A549 (cell line): ENCODE results near the gene FOXJ3. TPM values are rescaled to one million over a fixed set of nuclear protein-coding genes. Genes with fewer than 3 reads are reported as not detected.

Experiments used
- ATAC-seq, 2 experiments: fragments of 200-7000 bp in 1 of 2; fragments of >200 bp in 1 of 2; cut with Nextera tagmentation in 1 of 2; cut with Tn5 transposase in 1 of 2; 3 replicates each; pipeline versions ENCODE4 v1.8.0 to v1.9.1; 2018 to 2020; ENCODE audit warnings: mild to moderate bottlenecking in 1 of 2, moderate library complexity in 1 of 2
- CTCF ChIA-PET: fragments of 300-600 bp; sonication (Branson Sonifier 250); formaldehyde crosslinking; extraction: SDS; loops from one replicate; lab custom pipeline; 2021; ENCODE audit warnings: antibody characterized with exemption, inconsistent platforms; lab: Yijun Ruan, JAX
- POLR2A ChIA-PET: fragments of 350-600 bp; formaldehyde crosslinking; extraction: SDS; loops from one replicate; lab custom pipeline; 2021; ENCODE audit warnings: antibody characterized with exemption, inconsistent platforms; lab: Yijun Ruan, JAX
- DNase-seq, 2 experiments: peaks; one replicate each; pipeline versions ENCODE4 v3.0.0 to v3.0.0-alpha.2; 2011 to 2016; ENCODE audit warnings: low read depth in 1 of 2, low spot score in 1 of 2
- FAIRE-seq: peaks from 2 replicates; lab custom pipeline; 2011; peaks lifted over from hg19 to GRCh38; lab: Jason Lieb, UNC
- H3K27ac ChIP-seq, 2 experiments: fragments of >200 bp; sonication (Bioruptor Twin); formaldehyde crosslinking; 3 replicates each; pipeline ENCODE4 v1.5.1; 2016 to 2017
- H3K4me1 ChIP-seq: fragments of >200 bp; sonication (Bioruptor Twin); formaldehyde crosslinking; 3 replicates; pipeline ENCODE4 v1.6.1; 2016
- H3K4me2 ChIP-seq: fragments of >200 bp; sonication (Bioruptor Twin); formaldehyde crosslinking; 3 replicates; pipeline ENCODE4 v1.6.1; 2016
- H3K4me3 ChIP-seq: fragments of >200 bp; sonication (Bioruptor Twin); formaldehyde crosslinking; 3 replicates; pipeline ENCODE4 v1.5.1; 2016
- H3K9me3 ChIP-seq: fragments of >200 bp; sonication (Bioruptor Twin); formaldehyde crosslinking; 3 replicates; pipeline ENCODE4 v1.6.1; 2016
- ATOH8 ChIP-seq: fragments of 250-450 bp; sonication (Bioruptor Pico); IDR thresholded peaks from 2 replicates; pipeline ENCODE4 v1.5.0; 2020; ENCODE audit warnings: low read depth, mild to moderate bottlenecking, moderate library complexity
- BCL3 ChIP-seq: fragments of >200 bp; sonication (Bioruptor Twin); formaldehyde crosslinking; IDR thresholded peaks from 3 replicates; pipeline ENCODE4 v1.6.1; 2016
- BHLHE40 ChIP-seq: IDR thresholded peaks from 2 replicates; pipeline ENCODE4 v1.6.1; 2012; ENCODE audit warnings: low read depth, low read length, inconsistent platforms
- CBX8 ChIP-seq: fragments of 200-600 bp; sonication (generic); IDR thresholded peaks from 2 replicates; pipeline ENCODE4 v1.6.1; 2016
- EHMT2 ChIP-seq: fragments of 200-600 bp; sonication (generic); IDR thresholded peaks from 2 replicates; pipeline ENCODE4 v1.6.1; 2016; ENCODE audit warnings: antibody characterized with exemption, low read depth, mild to moderate bottlenecking, moderate library complexity
- EP300 ChIP-seq, 2 experiments: fragments of >200 bp; sonication (Bioruptor Twin); formaldehyde crosslinking; IDR thresholded peaks; 2 replicates in 1 of 2; 3 replicates in 1 of 2; pipeline ENCODE4 v1.6.1; 2016 to 2017
- ESRRA ChIP-seq: fragments of 150-350 bp; IDR thresholded peaks from 2 replicates; pipeline ENCODE4 v1.6.1; 2014; ENCODE audit warnings: mild to moderate bottlenecking, low read length, borderline replicate concordance
- HES2 ChIP-seq: fragments of >200 bp; sonication (Bioruptor Twin); formaldehyde crosslinking; IDR thresholded peaks from 2 replicates; pipeline ENCODE4 v1.6.1; 2016
- HEYL ChIP-seq: fragments of 250-450 bp; sonication (Bioruptor Pico); IDR thresholded peaks from 2 replicates; pipeline ENCODE4 v1.8.0; 2021; ENCODE audit warnings: mild to moderate bottlenecking, moderate library complexity
- JUN ChIP-seq, 2 experiments: fragments of >200 bp; sonication (Bioruptor Twin); formaldehyde crosslinking; IDR thresholded peaks; 2 replicates in 1 of 2; 3 replicates in 1 of 2; pipeline ENCODE4 v1.6.1; 2016 to 2017
- JUNB ChIP-seq: fragments of >200 bp; sonication (Bioruptor Twin); formaldehyde crosslinking; IDR thresholded peaks from 2 replicates; pipeline ENCODE4 v1.6.1; 2016
- KDM5A ChIP-seq: fragments of 200-600 bp; sonication (generic); IDR thresholded peaks from 2 replicates; pipeline ENCODE4 v1.6.1; 2016; ENCODE audit warnings: antibody characterized with exemption, mild to moderate bottlenecking
- MAFK ChIP-seq: fragments of 450-650 bp; IDR thresholded peaks from 2 replicates; pipeline ENCODE4 v1.6.1; 2014; ENCODE audit not compliant: partially characterized antibody
- NFE2L2 ChIP-seq: fragments of 150-350 bp; conservative IDR thresholded peaks from 2 replicates; pipeline ENCODE4 v1.6.1; 2014; ENCODE audit warnings: low read length
- PHF8 ChIP-seq: fragments of 200-600 bp; sonication (generic); IDR thresholded peaks from 2 replicates; pipeline ENCODE4 v1.6.1; 2016; ENCODE audit warnings: low read depth, mild to moderate bottlenecking, antibody characterized with exemption, moderate library complexity, borderline replicate concordance
- RCOR1 ChIP-seq: fragments of 150-350 bp; IDR thresholded peaks from 2 replicates; pipeline ENCODE4 v1.6.1; 2014; ENCODE audit warnings: antibody characterized with exemption, low read length, low read depth
- RFX5 ChIP-seq: fragments of 450-650 bp; IDR thresholded peaks from 2 replicates; pipeline ENCODE4 v1.7.1; 2014; ENCODE audit warnings: antibody characterized with exemption, mild to moderate bottlenecking, moderate library complexity
- RNF2 ChIP-seq: fragments of 200-600 bp; sonication (generic); IDR thresholded peaks from 2 replicates; pipeline ENCODE4 v1.6.1; 2016; ENCODE audit warnings: low read depth, mild to moderate bottlenecking, antibody characterized with exemption, moderate library complexity, borderline replicate concordance
- SMC3 ChIP-seq: fragments of >200 bp; sonication (Bioruptor Twin); formaldehyde crosslinking; IDR thresholded peaks from 3 replicates; pipeline ENCODE4 v1.6.1; 2018; ENCODE audit warnings: inconsistent platforms
- SREBF2 ChIP-seq: fragments of 450-650 bp; IDR thresholded peaks from 2 replicates; pipeline ENCODE4 v1.6.1; 2014; ENCODE audit warnings: mild to moderate bottlenecking, moderate library complexity
- TFCP2L1 ChIP-seq: fragments of 250-450 bp; sonication (Bioruptor Pico); IDR thresholded peaks from 2 replicates; pipeline ENCODE4 v1.5.0; 2021; ENCODE audit warnings: mild to moderate bottlenecking
- ZFP36 ChIP-seq: fragments of 450-650 bp; IDR thresholded peaks from 2 replicates; pipeline ENCODE4 v1.6.1; 2014; ENCODE audit warnings: borderline replicate concordance; ENCODE audit not compliant: partially characterized antibody
- WGBS: methylation state at CpG from one replicate; pipeline ENCODE4 v1.1.6; 2017; ENCODE audit errors: missing lambda C conversion rate; 5-methylcytosine and 5-hydroxymethylcytosine counted together
- polyA plus RNA-seq, 4 experiments: library from polyadenylated mRNA; depleted of rRNA in 3 of 4; stranded (reverse); fragments of >200 nt; fragmentation: RNase III in 1 of 4; extraction: RNeasy Plus Mini Kit Qiagen cat#74134 plus additional on column Dnase treatment in 1 of 4; gene quantifications; 2 replicates in 3 of 4; 3 replicates in 1 of 4; pipeline ENCODE4 v1.2.3, GENCODE V29; 2011 to 2017

FOXJ3 gene
- polyA plus RNA-seq, 2 of the 4 experiments (the other 2 are of a cell fraction) = 16.8 to 45.0 TPM

DNA sequence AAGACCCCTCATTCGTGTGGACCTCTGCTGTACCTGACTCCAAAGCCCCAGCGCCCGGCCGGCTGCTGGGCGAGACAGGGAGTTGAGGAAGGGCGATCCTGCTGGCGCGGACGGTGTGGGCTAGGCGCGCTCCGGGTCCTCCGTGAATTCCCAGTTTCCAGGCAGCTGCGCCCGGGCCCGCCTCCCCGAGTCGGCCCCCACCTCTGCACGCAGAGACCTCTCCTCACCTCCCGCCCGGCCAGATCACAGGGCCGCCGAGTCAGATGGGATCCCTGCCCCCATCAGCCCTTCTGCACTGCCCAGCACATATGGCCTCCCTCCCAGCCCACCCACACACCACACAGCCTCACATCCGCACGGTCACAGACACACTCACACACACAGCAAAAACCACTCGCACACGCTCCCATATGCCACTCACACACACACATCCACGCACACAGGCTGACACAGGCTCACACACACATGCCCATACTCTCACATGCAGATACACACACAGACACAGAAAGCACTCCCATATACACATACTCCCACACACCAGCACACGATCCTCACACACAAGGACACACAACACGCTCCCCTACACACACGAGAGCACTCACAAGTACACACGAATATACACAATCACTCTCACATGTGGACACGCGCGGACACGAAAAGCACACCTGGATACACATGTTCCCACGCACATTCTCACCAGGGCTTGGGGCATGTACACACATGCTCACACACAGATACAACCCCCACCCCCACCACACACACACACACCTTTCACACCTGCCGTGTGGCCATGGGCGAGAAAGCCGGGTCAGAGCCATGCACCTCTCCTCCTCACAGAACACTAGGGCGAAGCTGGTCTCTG, 189.0 kb downstream of the FOXJ3 start (continued):
- no peak for TF ChIP-seq HES2
- no peak for TF ChIP-seq SREBF2

DNA sequence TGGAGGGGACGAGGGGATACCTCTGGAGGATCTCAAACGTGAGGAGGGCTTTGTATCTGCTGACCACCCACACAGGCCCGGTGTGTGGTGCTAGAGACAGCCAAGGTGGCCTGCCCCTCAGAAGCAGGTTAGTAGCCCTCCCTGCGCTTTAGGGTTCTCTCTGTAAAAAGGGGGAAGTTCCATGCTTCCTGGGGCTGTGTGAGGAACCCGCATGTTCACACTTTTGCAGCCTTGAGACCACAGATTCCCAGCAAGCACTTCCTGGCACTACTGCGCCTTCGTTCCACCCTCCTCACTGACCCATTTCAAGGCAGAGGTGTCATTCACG, 189.7 kb downstream of the FOXJ3 start:
- Histone ChIP-seq H3K4me2 (no peak overlapping the region), H3K4me3 (no peak overlapping the region), H3K4me1 (no peaks in the 10 kb centered on the region), H3K27ac (no peak overlapping the region), H3K9me3 (no peaks in the 10 kb centered on the region)
- no peak for FAIRE-seq
- no peak for ATAC-seq
- 28% methylated on average over 4 of the region's 8 CpGs for WGBS
- CTCF ChIA-PET = no interaction called here
- DNase-seq = no peak
- POLR2A ChIA-PET = no interaction called here
- TF ChIP-seq TFCP2L1 = no peak
- no peak for TF ChIP-seq HES2
- TF ChIP-seq CBX8 = no peak
- no peak for TF ChIP-seq SMC3
- no peak for TF ChIP-seq RFX5
- TF ChIP-seq, all 56 proteins: peak for 0

DNA sequence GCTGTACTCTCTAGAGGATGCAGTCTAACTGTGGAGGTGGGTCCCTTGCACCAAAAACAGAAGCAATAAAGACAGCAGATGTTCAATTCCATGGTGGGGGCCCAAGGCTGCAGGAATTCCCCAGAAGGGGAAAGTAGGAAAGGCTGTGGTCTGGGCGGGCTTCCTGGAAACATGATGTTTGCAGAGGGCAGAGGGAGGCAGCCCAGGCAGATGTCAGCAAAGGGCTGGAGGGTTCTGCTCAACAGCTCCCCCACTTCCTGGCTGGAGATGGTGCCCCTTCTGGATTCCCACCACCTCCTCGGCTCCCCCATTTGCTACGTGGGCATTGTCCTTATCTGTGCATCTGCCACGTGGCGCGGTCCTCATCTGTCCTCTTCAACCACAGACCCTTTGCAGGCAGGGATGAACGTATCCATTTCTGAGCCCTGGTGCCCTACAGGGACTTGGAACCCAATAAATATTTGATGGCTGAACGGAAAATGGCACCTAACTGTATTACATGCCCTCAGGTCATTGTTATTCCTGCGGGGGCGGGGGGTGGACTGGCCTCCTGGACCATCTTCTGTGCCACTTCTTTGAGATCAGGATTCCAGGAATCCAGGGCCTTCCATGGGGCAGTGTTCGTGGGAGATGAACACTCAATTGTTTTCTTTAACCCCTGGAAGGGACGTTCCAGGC, 190.2 kb downstream of the FOXJ3 start:
- FAIRE-seq (no peak), DNase-seq (no peak), ATAC-seq (no peak)
- Histone ChIP-seq H3K9me3 (no peaks in the 10 kb centered on the region), H3K4me2 (no peak overlapping the region), H3K4me1 (no peaks in the 10 kb centered on the region), H3K4me3 (no peak overlapping the region)
- WGBS = 65% methylated on average over 9 of the region's 12 CpGs
- CTCF ChIA-PET = interaction anchor here (1.0 to 1.5 kb wide), 3 partner anchors 28 to 570 kb away, joined by 3 to 4 read pairs (median 3); no protein-coding TSS in a partner anchor
- POLR2A ChIA-PET = no interaction called here
- TF ChIP-seq KDM5A (no peak), RCOR1 (no peak), MAFK (no peak), RNF2 (no peak), EP300 (IDR thresholded peaks at IDR 0.05) (no peak), TFCP2L1 (no peak), ESRRA (no peak), NFE2L2 (no peak), JUN (IDR thresholded peaks at IDR 0.05) (no peak), ZFP36 (no peak), BCL3 (no peak)
- TF ChIP-seq, all 56 proteins: peak for 0
- no peak overlapping the region for H3K27ac ChIP-seq

- ChIA-PET POLR2A (no interaction called here), CTCF (interaction anchor here (1.0 to 1.6 kb wide), 4 partner anchors 8 to 569 kb away, joined by 3 to 4 read pairs (median 4); no protein-coding TSS in a partner anchor)
- Histone ChIP-seq H3K27ac (no peak overlapping the region), H3K4me1 (no peaks in the 10 kb centered on the region), H3K9me3 (no peaks in the 10 kb centered on the region), H3K4me3 (no peak overlapping the region), H3K4me2 (no peak overlapping the region)
- WGBS = 40% methylated on average over 8 of the region's 13 CpGs
- no peak for FAIRE-seq
- no peak for ATAC-seq
- DNase-seq = no peak
- TF ChIP-seq HEYL (no peak), RFX5 (no peak), EHMT2 (no peak), ATOH8 (no peak), BCL3 (no peak), HES2 (no peak), RNF2 (no peak), BHLHE40 (no peak), NFE2L2 (no peak), ZFP36 (no peak), JUNB (no peak), PHF8 (no peak)
These were observed 190.9 kb downstream of the FOXJ3 start for GRCh38 chr1:42143896-42144710.
